ENCODE data around the gene BARX2.

The BARX2 gene

GRCh38 chr11:129440028-129440713 lies 64.5 kb downstream of the BARX2 start:
- DNase-seq (ENCODE audit: low read depth in 2 of 2), result no peak

- DNase-seq (ENCODE audit: low read depth in 2 of 2), result no peak
These were observed 66.5 kb downstream of the BARX2 start for GRCh38 chr11:129442171-129442570.

- DNase-seq (ENCODE audit: low read depth in 2 of 2), result no peak
These were observed 67.6 kb downstream of the BARX2 start for GRCh38 chr11:129443276-129443675.

GRCh38 chr11:129444274-129444673 lies 68.6 kb downstream of the BARX2 start:
- DNase-seq (ENCODE audit: low read depth in 2 of 2), result no peak

GRCh38 chr11:129445226-129445625 lies 69.6 kb downstream of the BARX2 start:
- no peak for DNase-seq (ENCODE audit: low read depth in 2 of 2)

- no peak for DNase-seq (ENCODE audit: low read depth in 2 of 2)
These were observed 70.9 kb downstream of the BARX2 start for GRCh38 chr11:129446572-129446971.

GRCh38 chr11:129447654-129448239 lies 72.1 kb downstream of the BARX2 start:
- no peak for DNase-seq (ENCODE audit: low read depth in 2 of 2)

- DNase-seq (ENCODE audit: low read depth in 2 of 2), result no peak
These were observed 75.9 kb downstream of the BARX2 start for GRCh38 chr11:129451524-129451923.

- no peak for DNase-seq (ENCODE audit: low read depth in 2 of 2)
These were observed 77.7 kb downstream of the BARX2 start for GRCh38 chr11:129453293-129453721.

GRCh38 chr11:129455101-129455500 lies 79.5 kb downstream of the BARX2 start:
- no peak for DNase-seq (ENCODE audit: low read depth in 2 of 2)

- no peak for DNase-seq (ENCODE audit: low read depth in 2 of 2)
These were observed 80.4 kb downstream of the BARX2 start for GRCh38 chr11:129455756-129456655.

GRCh38 chr11:129457321-129457720 lies 81.7 kb downstream of the BARX2 start:
- DNase-seq (ENCODE audit: low read depth in 2 of 2), result no peak

- DNase-seq (ENCODE audit: low read depth in 2 of 2), result no peak
These were observed 82.6 kb downstream of the BARX2 start for GRCh38 chr11:129458278-129458677.

GRCh38 chr11:129458756-129459535 lies 83.3 kb downstream of the BARX2 start:
- no peak for DNase-seq (ENCODE audit: low read depth in 2 of 2)

GRCh38 chr11:129460714-129461113 lies 85.1 kb downstream of the BARX2 start:
- DNase-seq (ENCODE audit: low read depth in 2 of 2), result no peak

- DNase-seq (ENCODE audit: low read depth in 2 of 2), result no peak
These were observed 108.4 kb downstream of the BARX2 start for GRCh38 chr11:129484068-129484467.

GRCh38 chr11:129489249-129489648 lies 113.6 kb downstream of the BARX2 start:
- DNase-seq (ENCODE audit: low read depth in 2 of 2), result no peak

GRCh38 chr11:129490004-129490403 lies 114.4 kb downstream of the BARX2 start:
- no peak for DNase-seq (ENCODE audit: low read depth in 2 of 2)

- DNase-seq (ENCODE audit: low read depth in 2 of 2), result no peak
These were observed 118.1 kb downstream of the BARX2 start for GRCh38 chr11:129493746-129494145.

Data from fibroblast of skin of left quadriceps (primary cell).